Measurements from ENCODE around the gene ACTL10. TPM values are rescaled to one million over a fixed set of nuclear protein-coding genes. Genes with fewer than 3 reads are reported as not detected.

The ACTL10 gene
- total RNA-seq, 1 donor from 2014 or later, result 3.6 TPM

DNA sequence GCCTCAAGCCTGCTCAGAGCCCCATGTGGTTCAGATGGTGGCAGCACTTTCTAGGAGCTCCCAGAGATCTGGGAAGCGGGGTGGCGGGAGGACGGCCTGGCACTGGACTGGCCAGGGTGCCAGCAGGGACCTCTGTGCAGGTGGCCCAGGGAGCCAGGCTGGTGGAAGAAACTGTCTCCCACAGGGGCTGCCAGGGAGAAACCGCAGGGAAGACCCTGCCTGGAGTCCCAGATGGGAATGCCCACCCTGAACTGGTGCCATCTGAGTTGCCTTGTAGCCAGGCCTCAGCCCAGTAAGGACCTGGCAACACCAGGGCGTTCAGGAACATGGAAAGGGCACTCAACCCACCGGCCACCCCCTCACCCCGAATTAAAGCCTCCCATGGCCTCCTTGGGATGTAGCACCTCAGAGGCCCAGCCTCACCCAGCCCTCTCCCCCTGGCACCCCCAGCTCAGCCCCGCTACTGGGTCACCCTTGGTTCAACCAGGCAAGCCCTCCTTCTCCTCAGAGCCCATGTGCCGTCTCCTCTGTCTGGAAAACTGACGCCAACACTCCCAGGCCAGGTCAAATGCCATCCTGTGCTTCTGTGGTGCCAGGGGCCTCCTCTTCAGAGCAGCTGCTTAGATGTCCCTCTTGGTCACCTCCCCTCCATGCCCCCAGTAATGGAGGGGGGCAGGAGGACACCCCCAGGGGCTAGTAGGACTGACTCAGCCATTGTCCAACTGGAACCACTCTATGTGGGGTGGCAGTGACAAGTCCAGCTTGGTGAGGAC lies 10.5 kb upstream of the ACTL10 start:
- TF ChIP-seq, protein P1, sequence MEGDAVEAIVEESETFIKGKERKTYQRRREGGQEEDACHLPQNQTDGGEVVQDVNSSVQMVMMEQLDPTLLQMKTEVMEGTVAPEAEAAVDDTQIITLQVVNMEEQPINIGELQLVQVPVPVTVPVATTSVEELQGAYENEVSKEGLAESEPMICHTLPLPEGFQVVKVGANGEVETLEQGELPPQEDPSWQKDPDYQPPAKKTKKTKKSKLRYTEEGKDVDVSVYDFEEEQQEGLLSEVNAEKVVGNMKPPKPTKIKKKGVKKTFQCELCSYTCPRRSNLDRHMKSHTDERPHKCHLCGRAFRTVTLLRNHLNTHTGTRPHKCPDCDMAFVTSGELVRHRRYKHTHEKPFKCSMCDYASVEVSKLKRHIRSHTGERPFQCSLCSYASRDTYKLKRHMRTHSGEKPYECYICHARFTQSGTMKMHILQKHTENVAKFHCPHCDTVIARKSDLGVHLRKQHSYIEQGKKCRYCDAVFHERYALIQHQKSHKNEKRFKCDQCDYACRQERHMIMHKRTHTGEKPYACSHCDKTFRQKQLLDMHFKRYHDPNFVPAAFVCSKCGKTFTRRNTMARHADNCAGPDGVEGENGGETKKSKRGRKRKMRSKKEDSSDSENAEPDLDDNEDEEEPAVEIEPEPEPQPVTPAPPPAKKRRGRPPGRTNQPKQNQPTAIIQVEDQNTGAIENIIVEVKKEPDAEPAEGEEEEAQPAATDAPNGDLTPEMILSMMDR (IDR thresholded peaks at IDR 0.05; ENCODE audit: insufficient read depth, low read length, poor library complexity, severe bottlenecking), result no peak
- H3K4me3 ChIP-seq (ENCODE audit: low read depth, low read length), result no peak overlapping the region
- peaks cover 3% of the 10 kb centered on the region for H3K27me3 ChIP-seq (ENCODE audit: control insufficient read depth, insufficient read depth, low read length)
- no peak for DNase-seq (ENCODE audit: low read depth)
- H3K36me3 ChIP-seq (ENCODE audit: control insufficient read depth, insufficient read depth, low read length), result no peaks in the 10 kb centered on the region

DNA sequence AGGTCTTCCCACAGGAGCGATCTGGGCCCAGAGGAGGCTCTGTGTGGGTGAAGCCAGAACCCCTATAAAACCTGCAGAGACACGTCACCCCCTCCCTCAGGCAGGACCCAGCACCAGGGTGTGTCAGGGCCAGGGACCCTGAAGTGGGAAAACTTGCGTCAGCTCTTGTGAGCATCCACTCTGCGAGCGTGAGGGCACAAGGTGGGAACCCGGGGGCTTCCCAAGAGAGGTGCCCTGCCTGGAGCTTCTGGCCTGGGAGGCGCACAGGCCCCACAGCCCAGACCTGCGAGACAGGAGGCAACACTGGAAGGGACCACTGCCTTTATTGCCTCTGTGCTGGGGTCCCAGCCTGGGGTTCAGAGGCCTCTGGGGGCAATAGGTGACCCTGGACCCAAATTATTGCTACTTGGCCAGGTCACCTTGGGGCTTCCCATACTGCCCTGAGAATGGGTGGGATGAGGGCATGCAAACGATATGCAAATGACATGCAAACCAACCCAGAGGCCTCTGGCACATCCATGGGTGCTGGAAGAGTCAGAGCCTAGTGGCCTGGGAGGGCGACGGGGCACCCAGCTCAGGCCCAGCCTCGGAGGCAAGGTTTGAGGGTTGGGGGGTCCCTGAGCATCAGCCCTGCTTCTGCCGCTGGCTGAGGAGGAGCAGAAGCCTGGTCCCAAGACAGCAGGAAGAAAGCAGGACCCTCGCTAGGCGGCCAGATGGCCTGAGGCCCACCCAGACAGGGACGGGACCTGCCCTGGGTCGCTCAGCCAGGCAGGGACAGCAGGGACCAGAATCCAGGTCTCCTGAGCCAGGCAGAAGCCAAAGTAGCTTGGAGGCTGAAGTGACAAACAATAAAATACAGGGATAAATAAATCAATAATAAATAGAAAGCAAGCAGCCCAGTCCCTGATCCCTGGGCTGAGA lies 9.7 kb upstream of the ACTL10 start:
- TF ChIP-seq, protein P1 (IDR thresholded peaks at IDR 0.05; ENCODE audit: insufficient read depth, low read length, poor library complexity, severe bottlenecking), result no peak

DNA sequence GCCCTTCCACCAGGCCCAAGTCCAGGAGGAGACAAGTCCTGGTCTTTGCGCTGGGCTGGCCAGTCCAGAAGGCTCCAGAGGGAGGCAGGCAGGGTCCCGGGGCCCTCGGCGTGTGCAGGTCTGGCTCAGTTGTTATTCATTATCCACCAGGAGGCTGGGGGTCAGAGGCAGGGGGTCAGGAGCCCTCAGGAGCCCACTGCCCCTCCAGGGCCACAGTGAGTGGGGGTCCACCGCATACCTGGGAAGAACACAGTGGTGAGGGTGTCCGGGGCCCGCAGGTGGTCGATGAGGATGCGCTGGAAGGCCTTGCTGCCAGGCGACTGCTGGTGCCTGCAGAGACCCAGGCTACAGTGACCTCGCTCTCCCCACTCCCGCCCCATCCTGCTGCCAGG lies 9.0 kb upstream of the ACTL10 start:
- no peak for DNase-seq (ENCODE audit: low read depth)
- peaks cover 3% of the 10 kb centered on the region for H3K27me3 ChIP-seq (ENCODE audit: control insufficient read depth, insufficient read depth, low read length)
- no peak overlapping the region for H3K4me3 ChIP-seq (ENCODE audit: low read depth, low read length)
- TF ChIP-seq, protein P1 (IDR thresholded peaks at IDR 0.05; ENCODE audit: insufficient read depth, low read length, poor library complexity, severe bottlenecking), result no peak
- H3K36me3 ChIP-seq (ENCODE audit: control insufficient read depth, insufficient read depth, low read length), result no peaks in the 10 kb centered on the region

More for the DNA sequence above, 9.7 kb upstream of the ACTL10 start:
- H3K27me3 ChIP-seq (ENCODE audit: control insufficient read depth, insufficient read depth, low read length), result peaks cover 3% of the 10 kb centered on the region
- DNase-seq (ENCODE audit: low read depth), result no peak
- H3K36me3 ChIP-seq (ENCODE audit: control insufficient read depth, insufficient read depth, low read length), result no peaks in the 10 kb centered on the region
- H3K4me3 ChIP-seq (ENCODE audit: low read depth, low read length), result no peak overlapping the region

DNA sequence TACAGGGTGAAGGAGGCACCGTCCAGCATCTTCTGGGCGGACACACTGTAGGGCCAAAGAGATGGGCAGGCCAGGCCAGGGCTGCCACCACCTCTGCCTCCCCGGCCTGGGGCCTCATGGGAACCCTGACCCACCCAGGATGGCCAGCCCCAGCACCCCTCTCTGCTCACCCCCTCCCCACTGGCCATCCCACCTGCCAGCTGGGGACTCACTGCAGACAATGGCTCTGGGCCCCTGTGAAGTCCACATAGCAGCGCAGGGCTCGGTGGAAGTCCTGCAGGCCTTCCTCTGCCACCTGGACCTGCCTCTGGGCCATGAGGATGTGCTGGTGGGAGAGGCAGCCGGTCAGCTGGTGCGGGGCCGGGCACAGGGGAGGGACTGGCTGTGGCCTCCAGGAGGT lies 8.2 kb upstream of the ACTL10 start:
- H3K27me3 ChIP-seq (ENCODE audit: control insufficient read depth, insufficient read depth, low read length), result peaks cover 3% of the 10 kb centered on the region
- H3K4me3 ChIP-seq (ENCODE audit: low read depth, low read length), result no peak overlapping the region
- TF ChIP-seq, protein P1 (IDR thresholded peaks at IDR 0.05; ENCODE audit: insufficient read depth, low read length, poor library complexity, severe bottlenecking), result no peak
- no peak for DNase-seq (ENCODE audit: low read depth)
- H3K36me3 ChIP-seq (ENCODE audit: control insufficient read depth, insufficient read depth, low read length), result no peaks in the 10 kb centered on the region

DNA sequence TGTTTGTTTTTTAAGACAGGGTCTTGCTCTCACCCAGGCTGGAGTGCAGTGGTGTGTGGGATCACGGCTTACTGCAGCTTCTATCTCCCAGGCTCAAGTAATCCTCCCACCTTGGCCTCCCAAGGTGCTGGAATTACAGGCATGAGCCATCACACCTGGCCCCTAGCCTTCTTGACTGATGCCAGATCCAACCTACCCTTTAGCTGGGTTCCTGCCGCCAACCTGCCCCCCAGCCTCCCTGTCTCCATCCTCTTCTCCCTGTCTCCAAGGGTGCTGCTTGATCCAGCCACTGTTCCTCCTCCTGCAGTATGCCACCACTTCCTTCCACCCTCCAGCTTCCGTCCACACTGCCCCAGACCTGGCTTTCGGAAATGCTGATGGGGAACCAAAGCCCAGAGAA lies 7.8 kb upstream of the ACTL10 start:
- Histone ChIP-seq H3K36me3 (ENCODE audit: control insufficient read depth, insufficient read depth, low read length) (no peaks in the 10 kb centered on the region), H3K27me3 (ENCODE audit: control insufficient read depth, insufficient read depth, low read length) (peaks cover 3% of the 10 kb centered on the region), H3K4me3 (ENCODE audit: low read depth, low read length) (no peak overlapping the region)
- TF ChIP-seq, protein P1 (IDR thresholded peaks at IDR 0.05; ENCODE audit: insufficient read depth, low read length, poor library complexity, severe bottlenecking), result no peak
- DNase-seq (ENCODE audit: low read depth), result no peak

Data from kidney epithelial cell (primary cell).